ENCODE results near the gene ATR.
A peak's percentile ranks its signal among the peaks of the same experiment; 100 is the strongest.
"Not testable (repeated sequence)": the region's sequence is repeated elsewhere in the genome, so short reads cannot be mapped to it uniquely, and the experiment has no call there.

Gene ATR

DNA sequence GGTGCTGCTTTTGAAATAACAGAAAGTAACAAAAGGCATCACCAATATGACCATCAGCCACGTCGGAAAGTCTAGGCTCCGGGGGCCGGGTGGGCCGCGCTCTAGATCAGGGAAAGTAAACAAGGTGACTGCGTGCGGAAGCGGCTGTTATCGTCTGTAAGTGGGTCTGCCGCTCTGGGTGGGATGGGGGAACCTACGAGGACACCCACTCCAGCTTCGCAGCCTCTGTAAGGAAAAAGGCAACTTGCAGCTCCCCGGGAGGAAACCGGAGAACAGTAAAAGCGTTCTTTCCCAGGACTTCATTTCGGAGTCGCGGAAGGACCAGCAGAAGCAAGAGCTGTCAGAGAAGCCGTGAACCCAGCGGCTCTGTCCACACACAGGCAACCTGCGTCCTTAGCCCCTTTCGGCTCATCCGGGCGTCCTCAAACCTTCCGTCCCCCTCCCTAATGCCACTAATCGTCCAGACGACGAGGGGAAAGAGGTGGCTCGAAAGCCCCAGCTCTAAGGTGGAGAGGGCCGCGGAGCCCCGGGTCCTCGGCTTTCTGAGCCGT, 131.2 kb downstream of the ATR start:
- DNase-seq, result peak; percentile 8 to 11

DNA sequence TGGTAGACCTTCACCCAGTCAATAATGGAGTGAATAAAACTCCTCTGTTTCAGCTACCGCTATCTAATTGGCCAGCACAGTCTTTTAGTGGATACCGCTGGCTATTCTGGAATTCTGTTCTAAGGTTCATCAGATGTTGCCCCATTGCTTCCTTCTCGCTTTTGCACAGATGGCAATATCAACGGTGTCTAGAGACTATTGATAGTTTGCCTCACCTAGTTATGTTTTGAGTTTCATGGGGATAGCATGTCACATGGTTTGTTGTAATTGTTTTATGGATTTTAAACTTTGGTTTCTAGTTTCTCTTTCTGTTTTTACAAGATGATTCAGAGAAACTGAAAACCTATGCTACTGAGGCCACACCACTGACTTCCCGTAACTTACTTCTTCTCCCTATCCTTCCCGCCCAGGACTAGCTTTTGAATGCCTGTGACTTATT, 132.7 kb downstream of the ATR start:
- DNase-seq, result no peak

DNA sequence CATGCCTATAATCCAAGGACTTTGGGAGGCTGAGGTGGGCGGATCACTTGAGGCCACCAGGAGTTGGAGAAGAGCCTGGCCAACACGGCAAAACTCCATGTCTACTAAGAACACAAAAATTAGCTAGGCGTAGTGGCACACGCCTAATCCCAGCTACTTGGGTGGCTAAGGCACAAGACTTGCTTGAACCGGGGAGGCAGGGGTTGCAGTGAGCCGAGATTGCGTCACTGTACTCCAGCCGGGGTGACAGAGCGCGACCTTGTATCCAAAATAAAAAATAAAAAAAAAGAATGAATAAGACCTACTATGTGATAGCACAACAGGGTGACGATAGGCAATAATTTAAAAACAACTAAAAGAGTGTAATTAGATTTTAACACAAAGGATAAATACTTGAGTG, 134.2 kb downstream of the ATR start:
- no peak for DNase-seq

DNA sequence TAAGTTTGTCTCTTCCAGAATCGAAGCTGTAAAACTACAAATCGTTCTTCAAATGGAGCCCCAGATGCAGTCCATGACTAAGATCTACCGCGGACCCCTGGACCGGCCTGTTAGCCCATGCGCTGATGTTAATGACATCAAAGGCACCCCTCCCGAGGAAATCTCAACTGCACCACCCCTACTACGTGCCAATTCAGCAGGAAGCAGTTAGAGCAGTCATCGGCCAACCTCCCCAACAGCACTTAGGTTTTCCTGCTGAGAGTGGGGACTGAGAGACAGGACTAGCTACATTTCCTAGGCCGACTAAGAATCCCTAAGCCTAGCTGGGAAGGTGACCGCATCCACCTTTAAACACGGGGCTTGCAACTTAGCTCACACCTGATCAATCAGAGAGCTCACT, 135.5 kb downstream of the ATR start:
- not testable (repeated sequence) for DNase-seq

DNA sequence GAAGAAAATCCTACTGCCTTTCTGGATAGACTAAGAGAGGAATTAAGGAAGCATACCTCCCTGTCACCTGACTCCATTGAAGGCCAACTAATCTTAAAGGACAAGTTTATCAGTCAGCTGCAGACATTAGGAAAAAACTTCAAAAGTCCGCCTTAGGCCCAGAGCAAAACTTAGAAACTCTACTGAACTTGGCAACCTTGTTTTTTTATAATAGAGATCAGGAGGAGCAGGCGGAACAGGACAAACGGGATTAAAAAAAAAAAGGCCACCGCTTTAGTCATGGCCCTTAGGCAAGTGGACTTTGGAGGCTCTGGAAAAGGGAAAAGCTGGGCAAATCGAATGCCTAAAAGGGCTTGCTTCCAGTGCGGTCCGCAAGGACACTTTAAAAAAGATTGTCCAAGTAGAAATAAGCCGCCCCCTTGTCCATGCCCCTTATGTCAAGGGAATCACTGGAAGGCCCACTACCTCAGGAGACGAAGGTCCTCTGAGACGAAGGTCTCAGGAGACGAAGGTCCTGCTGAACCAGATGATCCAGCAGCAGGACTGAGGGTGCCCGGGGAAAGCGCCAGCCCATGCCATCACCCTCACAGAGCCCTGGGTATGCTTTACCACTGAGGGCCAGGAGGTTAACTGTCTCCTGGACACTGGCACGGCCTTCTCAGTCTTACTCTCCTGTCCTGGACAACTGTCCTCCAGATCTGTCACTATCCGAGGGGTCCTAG, 138.9 kb downstream of the ATR start:
- not testable (repeated sequence) for DNase-seq

DNA sequence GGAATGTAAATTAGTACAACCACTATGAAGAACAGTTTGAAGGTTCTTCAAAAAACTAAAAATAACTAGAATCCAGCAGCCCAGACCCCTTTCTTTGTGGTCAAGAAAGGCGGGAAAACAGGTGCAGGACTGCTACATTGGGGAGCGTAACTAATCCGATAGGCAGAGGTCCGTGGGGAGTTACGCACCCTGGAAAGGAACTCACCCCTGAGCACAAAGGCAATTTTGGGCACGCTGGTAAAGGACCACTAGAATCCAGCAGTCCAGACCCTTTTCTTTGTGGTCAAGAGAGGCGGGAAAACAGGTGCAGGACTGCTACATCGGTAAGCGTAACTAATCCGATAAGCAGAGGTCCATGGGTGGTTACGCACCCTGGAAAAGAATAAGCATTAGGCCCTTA, 140.4 kb downstream of the ATR start:
- DNase-seq, result not testable (repeated sequence)

DNA sequence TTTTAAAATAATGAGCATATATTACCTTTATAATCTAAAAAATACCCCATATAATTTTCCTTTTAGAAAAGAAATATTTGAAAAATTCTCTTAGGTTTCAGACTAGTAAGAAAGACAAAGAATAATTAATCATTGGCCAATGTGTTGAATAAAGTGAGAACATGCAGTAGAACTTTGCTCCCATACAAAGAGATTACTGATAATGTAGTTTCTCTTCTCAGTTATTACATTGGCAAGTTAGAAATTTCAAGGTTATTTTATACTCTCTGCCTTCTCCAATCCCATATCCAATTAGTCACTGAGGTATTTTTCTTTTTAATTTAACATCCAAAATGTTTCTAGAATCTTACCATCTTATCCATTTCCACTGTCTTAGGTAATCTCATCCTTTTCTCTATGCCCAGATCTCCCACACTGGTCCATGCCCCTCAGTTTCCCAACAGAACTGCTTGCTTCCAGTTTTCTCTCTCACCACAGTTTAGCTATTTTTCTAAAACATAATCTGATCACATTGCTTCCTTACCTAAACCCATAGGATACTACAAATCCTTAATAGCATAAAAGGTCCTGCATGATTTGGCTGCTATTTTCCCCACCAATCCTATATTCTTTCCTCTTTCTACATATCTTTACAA, 141.5 kb downstream of the ATR start:
- DNase-seq, result no peak

DNA sequence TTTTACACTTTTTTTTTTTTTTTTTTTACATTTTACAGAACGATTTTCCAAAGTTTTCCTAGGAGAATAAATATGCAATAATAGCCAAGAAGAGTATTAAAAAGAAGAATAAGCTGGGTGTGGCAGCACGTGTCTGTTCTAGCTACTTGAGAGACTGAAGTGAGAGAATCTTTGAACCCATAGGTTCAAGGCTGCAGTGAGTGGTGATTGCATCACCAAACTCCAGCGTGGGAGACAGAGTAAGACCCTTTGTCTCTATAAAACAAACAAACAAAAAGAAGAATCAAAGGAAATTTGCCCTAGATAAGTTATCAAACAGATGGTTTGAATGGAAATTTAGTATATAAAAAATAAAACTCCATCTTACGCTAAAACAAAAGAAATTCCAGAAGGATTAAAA, 144.0 kb downstream of the ATR start:
- no peak for DNase-seq

DNA sequence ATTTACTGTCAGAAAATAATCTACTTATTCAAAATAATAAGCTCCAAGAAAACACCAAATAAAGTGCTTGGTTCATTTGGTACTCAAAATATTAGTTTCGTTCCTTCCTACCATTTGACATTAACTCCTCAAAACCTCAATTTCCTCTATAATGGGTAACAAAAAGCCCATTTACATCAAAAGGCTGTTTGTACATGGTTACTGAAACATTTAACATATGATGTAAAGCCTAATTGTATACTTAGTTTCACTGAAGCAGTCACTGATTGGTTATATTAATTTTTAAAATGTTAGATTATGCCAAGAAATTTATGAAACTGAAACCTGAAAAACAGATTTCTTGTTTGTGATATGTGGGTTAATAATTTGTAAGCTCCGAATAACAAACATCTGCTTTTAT, 145.4 kb downstream of the ATR start:
- no peak for DNase-seq

DNA sequence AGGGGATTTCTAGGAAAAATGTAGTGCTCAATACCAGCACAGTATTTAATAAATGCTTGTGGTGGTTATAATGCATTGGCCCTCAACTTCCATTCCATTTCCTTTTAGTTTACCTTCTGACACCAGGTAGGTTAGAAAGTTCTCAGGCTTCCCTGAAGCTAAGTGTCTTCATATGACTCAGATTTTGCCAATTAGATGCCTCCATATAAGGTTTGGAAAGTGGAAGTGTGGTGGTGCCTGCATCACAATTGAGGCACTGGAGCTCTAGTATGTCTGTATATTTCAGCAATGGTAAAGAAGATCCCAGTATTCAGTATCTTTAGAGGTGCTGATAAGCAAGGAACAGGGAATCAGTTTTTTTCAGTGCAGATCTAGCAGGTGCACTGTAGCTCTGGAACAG, 149.0 kb downstream of the ATR start:
- no peak for DNase-seq

DNA sequence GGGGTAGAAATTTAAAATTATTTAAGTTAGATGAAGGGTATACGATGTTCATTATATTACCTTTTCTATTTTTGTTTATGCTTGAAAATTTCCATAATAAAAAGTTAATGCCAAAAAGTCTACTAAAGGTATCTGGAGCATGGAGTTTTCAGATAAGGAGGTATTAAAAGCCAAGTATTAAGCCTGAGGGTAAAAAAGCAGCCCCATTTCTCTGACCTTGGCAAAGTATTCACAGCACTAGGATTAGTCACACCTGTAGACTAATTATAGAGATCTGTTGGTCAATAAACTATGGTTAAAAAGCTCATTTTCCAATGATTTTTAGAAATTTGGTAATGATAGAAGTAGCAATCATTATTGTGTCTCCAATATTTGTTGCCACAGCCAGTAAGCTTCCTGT, 153.8 kb downstream of the ATR start:
- no peak for DNase-seq

DNA sequence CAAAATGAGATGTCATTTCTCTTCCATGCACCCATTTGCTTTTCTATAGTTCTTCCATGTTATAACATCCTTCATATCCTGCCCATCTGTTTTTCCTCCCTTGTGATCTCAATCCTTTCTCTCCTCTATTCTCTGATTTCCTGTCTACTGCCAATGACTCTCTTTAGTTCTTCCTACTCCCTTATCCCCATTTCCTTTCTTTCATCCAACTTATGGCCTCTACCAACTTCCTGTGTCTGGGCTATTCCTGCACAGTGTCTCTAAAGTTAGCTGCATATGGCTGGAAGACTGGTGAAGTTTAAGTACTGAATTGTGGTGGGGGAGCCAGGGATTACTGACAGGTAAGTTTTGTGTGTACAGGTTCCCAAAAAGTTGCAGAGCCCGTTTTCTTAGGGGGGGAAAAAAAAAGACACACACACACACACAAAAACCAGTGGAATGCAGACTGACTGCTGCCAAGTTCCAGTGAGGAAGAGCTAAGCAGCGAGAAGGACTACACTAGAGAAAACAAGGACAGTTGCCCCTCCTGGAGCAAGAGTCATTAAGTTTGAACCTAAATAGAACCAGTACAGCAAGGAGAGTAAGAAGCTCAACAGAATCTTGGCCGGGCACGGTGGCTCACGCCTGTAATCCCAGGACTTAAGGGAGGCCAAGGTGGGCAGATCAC, 159.5 kb downstream of the ATR start:
- DNase-seq, result no peak

DNA sequence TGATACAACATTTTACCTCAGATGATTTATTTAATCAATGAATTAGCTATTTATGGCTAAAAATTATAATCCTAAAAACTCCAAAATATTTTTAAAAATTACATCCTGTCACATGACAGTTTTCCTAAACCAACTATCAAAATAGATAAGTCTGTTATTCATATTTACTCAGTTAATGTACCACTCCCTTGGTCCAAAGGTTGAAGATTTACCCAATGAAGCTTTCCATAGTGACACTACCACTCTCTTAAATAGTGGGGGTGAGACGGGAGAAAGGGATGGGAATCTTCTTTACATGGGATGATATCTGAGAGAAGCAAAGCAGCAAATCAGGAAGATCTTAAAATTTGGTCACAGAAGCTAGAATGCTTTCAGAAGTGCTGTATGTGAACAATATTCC, 161.2 kb downstream of the ATR start:
- no peak for DNase-seq

DNA sequence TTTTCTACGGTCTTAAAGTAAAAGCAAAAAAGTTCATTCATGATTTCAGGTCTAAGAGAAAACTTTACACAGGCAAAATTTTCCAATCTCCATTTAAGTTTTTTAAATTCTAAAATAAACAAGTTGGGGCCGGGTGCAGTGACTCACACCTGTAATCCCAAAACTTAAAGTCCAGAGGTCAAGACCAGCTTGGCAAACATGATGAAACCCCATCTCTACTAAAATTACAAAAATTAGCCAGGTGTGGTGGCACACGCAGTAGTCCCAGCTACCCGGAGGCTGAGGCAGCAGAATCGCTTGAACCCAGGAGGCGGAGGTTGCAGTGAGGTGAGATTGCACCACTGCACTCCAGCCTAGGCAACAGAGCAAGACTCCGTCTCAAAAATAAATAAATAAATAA, 178.0 kb downstream of the ATR start:
- DNase-seq, result not testable (repeated sequence)

Measured in SHP77 (cell line).